Aorta (tissue), 5 donors: ENCODE results near the gene OR2H2. TPM values are rescaled to one million over a fixed set of nuclear protein-coding genes. Genes with fewer than 3 reads are reported as not detected.
A peak's percentile ranks its signal among the peaks of the same experiment; 100 is the strongest.

ENCODE experiments used
- ATAC-seq: fragments of 200-7000 bp; cut with Tn5 transposase; one replicate; pipeline ENCODE4 v1.9.1; 2022; ENCODE audit warnings: moderate library complexity; ENCODE audit not compliant: low FRiP score
- DNase-seq, 2 donors: peaks; one replicate each; pipeline ENCODE4 v3.0.0-alpha.2; 2020
- H3K27ac ChIP-seq, 2 donors: one replicate each; pipeline ENCODE4 v1.5.1; 2013; ENCODE audit warnings: low read length in 2 of 2, mild to moderate bottlenecking in 2 of 2, moderate library complexity in 2 of 2, control low read depth in 1 of 2, inconsistent platforms in 1 of 2, low read depth in 1 of 2
- H3K27me3 ChIP-seq, 2 donors: one replicate each; pipeline ENCODE4 v1.6.1; 2013; ENCODE audit warnings: control low read depth in 1 of 2, low read length in 1 of 2, mild to moderate bottlenecking in 1 of 2, moderate library complexity in 1 of 2; ENCODE audit not compliant: insufficient read depth in 2 of 2, control insufficient read depth in 1 of 2
- H3K36me3 ChIP-seq, 2 donors: one replicate each; pipeline ENCODE4 v1.6.1; 2013; ENCODE audit warnings: control low read depth in 1 of 2, low read length in 1 of 2, mild to moderate bottlenecking in 1 of 2; ENCODE audit not compliant: insufficient read depth in 2 of 2, control insufficient read depth in 1 of 2
- H3K4me1 ChIP-seq, 2 donors: one replicate each; pipeline ENCODE4 v1.6.1; 2013; ENCODE audit warnings: low read length in 2 of 2, control low read depth in 1 of 2, mild to moderate bottlenecking in 1 of 2, moderate library complexity in 1 of 2; ENCODE audit not compliant: insufficient read depth in 2 of 2, control insufficient read depth in 1 of 2
- H3K4me3 ChIP-seq, 2 donors: one replicate each; pipeline ENCODE4 v1.5.1; 2013; ENCODE audit warnings: low read length in 2 of 2, control low read depth in 1 of 2, mild to moderate bottlenecking in 1 of 2
- H3K9me3 ChIP-seq: one replicate; pipeline ENCODE4 v1.6.1; 2013; ENCODE audit warnings: mild to moderate bottlenecking, low read length; ENCODE audit not compliant: control insufficient read depth
- WGBS, 2 donors: extraction: QIAGEN DNeasy Blood & Tissue Kit; methylation state at CpG; one replicate each; pipeline ENCODE4 v1.1.7; 2013; 5-methylcytosine and 5-hydroxymethylcytosine counted together
- intact Hi-C, 2 donors: fragments of 100-400 bp; cut with DNase I; formaldehyde crosslinking; loops; one replicate each; pipeline versions ENCODE4 v1.14.2 to v1.15.0; 2022
- polyA plus RNA-seq, 2 donors: library from polyadenylated mRNA; stranded (reverse); fragments of 200-250 nt; gene quantifications; one replicate each; pipeline ENCODE4 v1.2.3, GENCODE V29; 2013
- total RNA-seq, 2 donors: library from RNA; stranded (reverse); fragmentation: NEBNext Ultra II Directional; extraction: Animal tissue kit (Norgen Biotek cat#: 25700); gene quantifications; one replicate each; pipeline ENCODE4 v1.2.1, GENCODE V29; 2021
- donor health status: healthy with polysubstance abuse.
- donor health status: Bipolar disorder and iron deficiency.
- donor health status: DM: no; HTN: no; CAD: no.
- donor health status: DM: no; HTN: no; CAD: no.
- donor health status: DM: yes; HTN: yes; CAD: no.

OR2H2 gene
- total and polyA plus RNA-seq, 4 donors = not detected

DNA sequence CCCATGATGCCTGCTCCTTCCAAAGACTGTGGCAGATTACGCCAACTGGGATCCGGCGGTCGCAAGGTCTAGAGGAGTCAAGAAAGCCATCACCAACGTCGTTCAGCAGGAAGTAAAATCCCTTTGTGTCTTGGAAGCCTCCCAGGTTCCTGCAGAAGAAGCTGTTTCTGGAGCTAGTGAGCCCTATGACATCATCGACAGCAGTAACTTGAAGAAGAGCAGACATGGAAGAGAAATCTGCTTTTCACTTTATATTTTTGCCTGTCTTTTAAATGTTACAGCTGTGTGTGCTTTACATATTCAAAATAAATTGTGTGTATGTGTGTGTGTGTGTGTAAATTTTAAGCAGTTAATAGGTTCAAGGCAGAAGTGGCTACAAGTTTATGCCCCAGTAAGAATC is 7.4 kb upstream of the OR2H2 start:
- Histone ChIP-seq H3K36me3 (no peaks in the 10 kb centered on the region), H3K4me1 (no peaks in the 10 kb centered on the region), H3K4me3 (no peak overlapping the region), H3K9me3 (peaks cover 2% of the 10 kb centered on the region), H3K27ac (no peak overlapping the region), H3K27me3 (no peaks in the 10 kb centered on the region)
- intact Hi-C loops = no loop called here
- WGBS, 2 donors = 63 to 70% methylated on average over 7 of the region's 7 CpGs
- DNase-seq = no peak
- ATAC-seq = no peak

DNA sequence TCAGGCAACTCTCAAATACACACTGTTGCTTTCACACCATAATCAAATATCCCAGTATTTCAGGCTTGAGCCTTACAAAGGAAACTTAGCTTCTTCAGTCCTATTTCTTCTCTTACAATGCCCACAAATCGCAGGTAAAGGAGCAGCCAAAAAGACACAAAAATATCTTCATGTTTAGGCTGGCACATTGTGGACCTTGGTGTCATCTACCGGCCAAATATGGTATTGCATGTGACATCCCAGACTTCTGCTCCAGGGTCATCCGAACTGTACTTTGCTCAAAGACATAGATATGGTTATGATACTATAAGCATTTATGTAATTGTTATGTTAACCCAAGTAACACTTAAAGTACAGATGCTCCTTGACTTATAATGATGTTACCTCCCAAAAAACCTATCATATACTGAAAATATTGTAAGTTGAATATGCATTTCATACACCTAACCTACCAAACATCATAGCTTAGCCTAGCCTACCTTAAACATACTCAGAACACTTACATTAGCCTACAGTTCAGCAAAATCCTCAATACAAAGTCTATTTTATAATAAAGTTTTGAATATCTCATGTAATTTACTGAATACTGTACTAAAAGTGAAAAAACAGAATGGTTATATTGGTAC is 4.6 kb downstream of the OR2H2 start:
- H3K4me3 ChIP-seq = no peak overlapping the region
- intact Hi-C loops = loop anchor here in 1 of 2 donors (10.0 kb wide), 1 partner anchor 905 kb away; no protein-coding TSS in a partner anchor
- no peak overlapping the region for H3K27ac ChIP-seq
- no peaks in the 10 kb centered on the region for H3K36me3 ChIP-seq
- H3K9me3 ChIP-seq = no peaks in the 10 kb centered on the region
- H3K27me3 ChIP-seq = no peaks in the 10 kb centered on the region
- WGBS, 2 donors = 2 to 4% methylated on average over 3 of the region's 3 CpGs
- no peak for DNase-seq
- peak; percentile 70 for ATAC-seq
- H3K4me1 ChIP-seq = no peaks in the 10 kb centered on the region

DNA sequence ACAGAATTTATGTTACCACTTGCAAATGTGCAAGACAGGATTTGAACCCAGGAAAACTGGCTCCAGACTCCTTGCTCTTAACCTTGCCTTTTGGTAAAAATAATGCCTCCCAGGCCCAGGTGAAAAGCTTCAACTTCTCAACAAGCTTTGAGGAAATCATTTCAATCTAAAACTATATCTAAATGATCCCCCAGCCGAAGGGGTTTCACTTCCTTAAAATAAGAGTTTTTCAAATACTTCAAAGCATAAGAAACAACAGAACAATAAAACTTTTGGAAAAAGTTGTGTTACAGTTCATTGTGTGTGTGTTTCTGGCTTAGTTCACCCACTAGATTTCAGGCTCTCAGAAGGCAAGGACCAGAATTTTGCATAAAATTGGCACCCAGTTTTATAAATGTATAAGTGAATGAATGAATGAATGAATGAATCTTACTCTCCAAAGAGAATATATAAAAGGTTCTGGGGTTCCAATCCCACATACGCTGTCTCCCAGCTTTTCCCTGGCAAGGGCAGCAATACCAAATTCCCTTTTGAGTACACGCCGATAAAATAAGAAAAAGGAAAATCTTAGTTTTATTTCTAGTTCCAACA is 5.4 kb downstream of the OR2H2 start:
- Histone ChIP-seq H3K9me3 (no peaks in the 10 kb centered on the region), H3K36me3 (no peaks in the 10 kb centered on the region), H3K27me3 (no peaks in the 10 kb centered on the region), H3K4me1 (no peaks in the 10 kb centered on the region), H3K27ac (no peak overlapping the region), H3K4me3 (no peak overlapping the region)
- intact Hi-C loops = no loop called here
- DNase-seq (no peak), ATAC-seq (no peak)
- WGBS, 2 donors = 67 to 79% methylated on average over 4 of the region's 4 CpGs

DNA sequence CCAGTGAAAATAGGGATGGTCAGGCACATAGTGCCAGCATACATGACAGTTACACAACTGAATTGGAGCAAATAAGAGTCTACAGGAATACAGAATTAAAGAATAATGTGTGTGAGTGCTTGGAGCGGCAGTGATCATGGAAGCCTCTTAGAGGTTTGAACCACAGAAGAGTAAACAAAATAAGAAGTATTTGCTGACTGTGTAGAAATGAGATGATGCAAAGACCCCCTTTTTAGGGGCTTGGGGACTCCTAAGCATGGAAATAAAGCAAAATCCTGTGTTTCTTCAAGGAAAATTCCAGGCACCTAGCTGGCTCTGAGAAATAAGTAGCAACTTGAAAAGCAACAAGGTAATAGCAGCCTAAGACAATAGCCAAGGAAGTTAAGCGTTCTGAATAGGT is 6.8 kb downstream of the OR2H2 start:
- no peak overlapping the region for H3K4me3 ChIP-seq
- no peak for ATAC-seq
- H3K27me3 ChIP-seq = no peaks in the 10 kb centered on the region
- H3K9me3 ChIP-seq = no peaks in the 10 kb centered on the region
- intact Hi-C loops = no loop called here
- WGBS, 2 donors = 79 to 83% methylated on average over 2 of the region's 2 CpGs
- H3K27ac ChIP-seq = no peak overlapping the region
- H3K4me1 ChIP-seq = no peaks in the 10 kb centered on the region
- no peak for DNase-seq
- no peaks in the 10 kb centered on the region for H3K36me3 ChIP-seq

DNA sequence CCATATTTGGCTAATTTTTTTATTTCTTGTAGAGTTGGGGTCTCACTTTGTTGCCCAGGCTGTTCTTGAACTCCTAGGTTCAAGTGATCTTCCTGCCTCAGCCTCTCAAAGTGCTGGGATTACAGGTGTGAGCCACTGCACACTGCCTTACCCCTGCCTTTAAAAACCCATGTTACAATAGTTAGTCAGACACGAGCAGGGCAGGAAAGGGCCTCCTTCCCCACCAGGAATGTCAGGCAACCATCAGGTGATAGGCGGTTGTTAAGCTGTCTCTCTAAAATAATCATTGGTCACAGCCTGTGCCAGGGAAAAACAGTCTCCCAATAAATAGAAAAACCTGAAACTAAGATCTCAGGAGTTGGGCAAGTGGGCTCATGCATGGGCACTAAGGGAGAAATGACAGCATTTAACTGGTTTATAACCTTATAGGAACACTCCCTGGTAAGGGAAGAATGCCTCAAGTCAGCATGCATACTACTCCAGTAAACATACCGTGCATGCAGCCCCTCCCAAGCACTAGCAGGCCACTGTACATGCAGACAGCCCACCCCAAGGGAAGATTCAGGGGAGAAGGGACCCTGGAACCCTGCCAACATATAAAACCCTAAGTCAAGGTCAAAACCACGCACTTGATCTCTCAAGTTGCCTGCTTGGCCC is 8.4 kb downstream of the OR2H2 start:
- intact Hi-C loops = no loop called here
- Histone ChIP-seq H3K27me3 (no peaks in the 10 kb centered on the region), H3K4me3 (no peak overlapping the region), H3K4me1 (no peaks in the 10 kb centered on the region), H3K36me3 (no peaks in the 10 kb centered on the region), H3K27ac (no peak overlapping the region), H3K9me3 (no peaks in the 10 kb centered on the region)
- DNase-seq (no peak), ATAC-seq (no peak)
- WGBS, 2 donors = 21 to 23% methylated on average over 4 of the region's 4 CpGs

DNA sequence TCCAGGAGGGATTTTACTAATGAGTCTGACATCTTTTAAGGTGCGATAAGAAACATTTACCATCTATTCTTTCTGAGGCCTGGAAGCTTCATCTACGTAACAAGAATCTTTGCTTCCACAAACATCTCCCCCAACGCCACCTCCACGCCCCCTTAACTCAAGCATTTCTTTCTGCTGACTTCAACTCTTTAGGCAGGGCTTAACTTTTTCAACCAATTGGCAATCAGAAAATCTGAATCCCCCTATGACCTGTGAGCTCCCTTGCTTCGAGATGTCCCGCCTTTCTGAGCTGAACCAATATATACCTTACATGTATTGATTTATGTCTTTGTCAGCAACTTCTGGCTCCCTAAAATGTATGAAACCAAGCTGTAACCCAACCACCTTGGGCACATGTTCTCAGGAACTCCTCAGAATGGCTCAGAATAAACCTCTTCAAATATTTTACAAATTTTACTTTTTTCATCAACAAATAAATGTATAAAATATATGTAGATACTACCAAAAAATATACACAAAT is 11.5 kb downstream of the OR2H2 start:
- intact Hi-C loops = no loop called here
- no peak for DNase-seq
- 68% methylated on average over 6 of the region's 6 CpGs for WGBS, 2 donors

DNA sequence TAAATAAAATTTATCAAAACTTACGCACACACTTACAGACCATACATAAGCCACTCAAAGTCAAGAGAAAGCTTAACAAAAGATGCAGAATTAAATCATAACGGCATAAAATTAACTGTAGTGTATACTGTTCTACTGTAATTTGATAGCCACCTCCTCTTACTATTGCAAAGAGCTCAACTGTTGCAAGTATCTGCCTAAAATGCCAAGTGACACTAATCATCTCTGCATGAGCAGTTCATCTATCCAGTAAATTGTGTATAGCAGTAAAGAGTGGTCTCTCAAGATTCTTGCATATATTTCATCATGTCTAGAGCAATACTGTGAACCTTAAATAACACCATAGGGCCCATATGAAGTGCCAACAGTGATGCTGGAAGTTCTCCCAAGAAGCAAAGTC is 12.3 kb downstream of the OR2H2 start:
- intact Hi-C loops = no loop called here
- H3K36me3 ChIP-seq = no peaks in the 10 kb centered on the region
- H3K4me3 ChIP-seq = no peak overlapping the region
- no peak for ATAC-seq
- WGBS, 2 donors = 76 to 78% methylated on average over 2 of the region's 2 CpGs
- no peaks in the 10 kb centered on the region for H3K4me1 ChIP-seq
- H3K27ac ChIP-seq = no peak overlapping the region
- H3K9me3 ChIP-seq = no peaks in the 10 kb centered on the region
- no peak for DNase-seq
- H3K27me3 ChIP-seq = no peaks in the 10 kb centered on the region

More for the DNA sequence above, 11.5 kb downstream of the OR2H2 start:
- Histone ChIP-seq H3K27me3 (no peaks in the 10 kb centered on the region), H3K27ac (no peak overlapping the region), H3K4me1 (no peaks in the 10 kb centered on the region), H3K36me3 (no peaks in the 10 kb centered on the region), H3K9me3 (no peaks in the 10 kb centered on the region), H3K4me3 (no peak overlapping the region)
- no peak for ATAC-seq

DNA sequence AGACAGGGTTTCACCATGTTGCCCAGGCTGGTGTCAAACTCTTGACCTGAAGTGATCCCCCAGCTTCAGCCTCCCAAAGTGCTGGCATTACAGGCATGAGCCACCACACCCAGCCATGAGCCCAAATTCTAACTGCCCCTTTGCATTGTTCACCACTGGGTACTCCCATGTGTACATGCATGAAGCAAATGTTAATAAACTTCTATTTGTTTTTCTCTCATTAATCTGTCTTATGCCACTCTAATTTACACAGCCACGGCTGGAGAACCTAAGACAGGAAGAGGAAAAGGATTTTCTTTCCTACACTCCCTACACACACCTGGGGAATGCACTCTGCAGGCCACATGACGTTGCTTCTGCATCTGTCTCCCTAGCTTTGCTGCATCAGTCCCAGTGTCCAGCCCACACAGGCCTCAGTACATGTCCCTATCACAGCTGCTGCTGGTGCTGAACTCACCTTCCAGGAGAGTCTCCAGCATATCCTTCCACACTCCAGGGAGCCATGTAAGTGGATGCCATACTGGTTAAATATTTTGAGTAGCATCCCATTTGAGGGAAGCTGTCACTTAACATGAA is 13.3 kb downstream of the OR2H2 start:
- ATAC-seq = no peak
- Histone ChIP-seq H3K27me3 (no peaks in the 10 kb centered on the region), H3K27ac (no peak overlapping the region), H3K36me3 (peaks cover 0 to 2% of the 10 kb centered on the region in 2 donors), H3K4me3 (no peak overlapping the region), H3K9me3 (no peaks in the 10 kb centered on the region), H3K4me1 (no peaks in the 10 kb centered on the region)
- DNase-seq = no peak
- WGBS, 2 donors = 49 to 51% methylated on average over 2 of the region's 2 CpGs
- intact Hi-C loops = no loop called here
